Measurements from ENCODE around the gene RCN2. TPM values are rescaled to one million over a fixed set of nuclear protein-coding genes. Genes with fewer than 3 reads are reported as not detected.

Gene RCN2
- total RNA-seq, 1 donor: 72.1 TPM

GRCh38 chr15:76947454-76947853 is 15.9 kb downstream of the RCN2 start:
- TF ChIP-seq CTCF (IDR thresholded peaks at IDR 0.05; ENCODE audit: insufficient read depth, low read depth, low read length): no peak

GRCh38 chr15:76951220-76951619 is 19.7 kb downstream of the RCN2 start:
- H3K4me3 ChIP-seq (ENCODE audit: low read depth, low read length): no peak overlapping the region
- TF ChIP-seq CTCF (IDR thresholded peaks at IDR 0.05; ENCODE audit: insufficient read depth, low read depth, low read length): no peak
- no peak for DNase-seq (ENCODE audit: low read depth)

More at GRCh38 chr15:76947454-76947853, 15.9 kb downstream of the RCN2 start:
- DNase-seq (ENCODE audit: low read depth): no peak
- no peak overlapping the region for H3K4me3 ChIP-seq (ENCODE audit: low read depth, low read length)

- DNase-seq (ENCODE audit: low read depth): no peak
- H3K4me3 ChIP-seq (ENCODE audit: low read depth, low read length): no peak overlapping the region
- TF ChIP-seq CTCF (IDR thresholded peaks at IDR 0.05; ENCODE audit: insufficient read depth, low read depth, low read length): no peak
These were observed 22.4 kb downstream of the RCN2 start for GRCh38 chr15:76953913-76954312.

- no peak for DNase-seq (ENCODE audit: low read depth)
- H3K4me3 ChIP-seq (ENCODE audit: low read depth, low read length): no peak overlapping the region
- no peak for TF ChIP-seq CTCF (IDR thresholded peaks at IDR 0.05; ENCODE audit: insufficient read depth, low read depth, low read length)
These were observed 23.2 kb downstream of the RCN2 start for GRCh38 chr15:76954744-76955143.

- peak; percentile 16 for DNase-seq (ENCODE audit: low read depth)
- no peak for TF ChIP-seq CTCF (IDR thresholded peaks at IDR 0.05; ENCODE audit: insufficient read depth, low read depth, low read length)
- no peak overlapping the region for H3K4me3 ChIP-seq (ENCODE audit: low read depth, low read length)
These were observed 29.9 kb downstream of the RCN2 start for GRCh38 chr15:76961268-76962011.

- DNase-seq (ENCODE audit: low read depth): no peak
- TF ChIP-seq CTCF (IDR thresholded peaks at IDR 0.05; ENCODE audit: insufficient read depth, low read depth, low read length): no peak
- no peak overlapping the region for H3K4me3 ChIP-seq (ENCODE audit: low read depth, low read length)
These were observed 30.9 kb downstream of the RCN2 start for GRCh38 chr15:76962337-76963013.
